Body of pancreas (tissue), 4 donors: ENCODE data around the gene ZMAT3. TPM values are rescaled to one million over a fixed set of nuclear protein-coding genes. Genes with fewer than 3 reads are reported as not detected.

Experiments
- ATAC-seq: fragments of 150-250 bp; one replicate; pipeline ENCODE4 v1.9.1; 2016
- DNase-seq, 4 donors: peaks; one replicate each; pipeline ENCODE4 v3.0.0-alpha.2; 2019
- H3K27ac ChIP-seq, 4 donors: fragments of 200-600 bp; sonication (generic); 1 replicate in 3 of 4; 2 replicates in 1 of 4; pipeline versions ENCODE4 v1.5.1 to v1.6.1; 2016 to 2019; ENCODE audit warnings: mild to moderate bottlenecking in 1 of 4, mixed read lengths in 1 of 4, moderate library complexity in 1 of 4
- H3K27me3 ChIP-seq, 2 donors: fragments of 200-600 bp; sonication (generic); one replicate each; pipeline ENCODE4 v1.6.0; 2016; ENCODE audit warnings: mild to moderate bottlenecking in 1 of 2
- H3K36me3 ChIP-seq, 2 donors: fragments of 200-600 bp; sonication (generic); replicated peaks in 1 of 2; 2 replicates each; pipeline ENCODE4 v1.5.1; 2016; ENCODE audit warnings: low read depth in 2 of 2; ENCODE audit not compliant: insufficient read depth in 1 of 2
- H3K4me1 ChIP-seq: fragments of 200-600 bp; sonication (generic); one replicate; pipeline ENCODE4 v1.6.0; 2016
- H3K4me3 ChIP-seq, 2 donors: fragments of 200-600 bp; sonication (generic); 1 replicate in 1 of 2; 2 replicates in 1 of 2; pipeline ENCODE4 v1.5.1; 2016 to 2019
- H3K9me3 ChIP-seq, 3 donors: fragments of 200-600 bp; sonication (generic); 1 replicate in 2 of 3; 2 replicates in 1 of 3; pipeline ENCODE4 v1.5.1; 2016
- CTCF ChIP-seq, 7 experiments: fragments of 450-650 bp in 4 of 7; fragments of 200-600 bp in 3 of 7; sonication (generic) in 3 of 7; IDR thresholded peaks; one replicate each; pipeline ENCODE4 v1.5.1; 2016 to 2019; ENCODE audit warnings: antibody characterized with exemption in 7 of 7
- POLR2A ChIP-seq, 3 donors: fragments of 450-650 bp; IDR thresholded peaks; one replicate each; pipeline ENCODE4 v1.6.1; 2016; ENCODE audit warnings: antibody characterized with exemption in 3 of 3, mild to moderate bottlenecking in 2 of 3
- WGBS, 2 donors: methylation state at CpG; one replicate each; pipeline ENCODE4 v1.1.5; 2017; 5-methylcytosine and 5-hydroxymethylcytosine counted together
- intact Hi-C: fragments of 100-400 bp; cut with DNase I; formaldehyde crosslinking; loops from one replicate; pipeline ENCODE4 v1.15.1; 2023
- total RNA-seq, 2 donors: library from RNA; depleted of rRNA; stranded (reverse); fragments of >200 nt; gene quantifications; one replicate each; pipeline ENCODE4 v1.1.0, GENCODE V29; 2016

ZMAT3 gene
- total RNA-seq, 2 donors from 2014 or later = 6.6 to 9.3 TPM

GRCh38 chr3:179071027-179071322 is 634 bp downstream of the ZMAT3 start:
- TF ChIP-seq CTCF (IDR thresholded peaks at IDR 0.05) (no peak), POLR2A (IDR thresholded peaks at IDR 0.05) (no peak)
- no peaks in the 10 kb centered on the region for H3K27me3 ChIP-seq
- H3K27ac ChIP-seq = peak overlapping the region in 3 of 4 donors; percentile 81 to 87 (median 82)
- H3K9me3 ChIP-seq = no peaks in the 10 kb centered on the region
- peaks cover 27% of the 10 kb centered on the region for H3K4me1 ChIP-seq
- H3K4me3 ChIP-seq = peak overlapping the region; percentile 24 to 90
- H3K36me3 ChIP-seq = no peaks in the 10 kb centered on the region
- DNase-seq (no peak), ATAC-seq (no peak)
- 6 to 8% methylated on average over 8 of the region's 8 CpGs for WGBS, 2 donors
- intact Hi-C loops = no loop called here

- Histone ChIP-seq H3K4me1 (peaks cover 27% of the 10 kb centered on the region), H3K4me3 (no peak overlapping the region), H3K27me3 (no peaks in the 10 kb centered on the region), H3K36me3 (no peaks in the 10 kb centered on the region), H3K27ac (no peak overlapping the region), H3K9me3 (no peaks in the 10 kb centered on the region)
- WGBS, 2 donors = 42 to 57% methylated on average over 1 of the region's 1 CpG
- TF ChIP-seq POLR2A (IDR thresholded peaks at IDR 0.05) = no peak
- no peak for TF ChIP-seq CTCF (IDR thresholded peaks at IDR 0.05)
- intact Hi-C loops = no loop called here
- ATAC-seq (no peak), DNase-seq (no peak)
Observed at GRCh38 chr3:179069762-179070390, 1.7 kb downstream of the ZMAT3 start.

- ATAC-seq = no peak
- DNase-seq = no peak
- H3K36me3 ChIP-seq = no peaks in the 10 kb centered on the region
- WGBS, 2 donors = 81 to 87% methylated on average over 5 of the region's 5 CpGs
- H3K4me3 ChIP-seq = no peak overlapping the region
- H3K9me3 ChIP-seq = no peaks in the 10 kb centered on the region
- TF ChIP-seq POLR2A (IDR thresholded peaks at IDR 0.05) (no peak), CTCF (IDR thresholded peaks at IDR 0.05) (no peak)
- H3K27ac ChIP-seq = no peak overlapping the region
- no peaks in the 10 kb centered on the region for H3K27me3 ChIP-seq
- intact Hi-C loops = no loop called here
- H3K4me1 ChIP-seq = peaks cover 27% of the 10 kb centered on the region
Observed at GRCh38 chr3:179068779-179069530, 2.7 kb downstream of the ZMAT3 start.

- H3K27me3 ChIP-seq = no peaks in the 10 kb centered on the region
- ATAC-seq (no peak), DNase-seq (no peak)
- H3K36me3 ChIP-seq = no peaks in the 10 kb centered on the region
- H3K4me3 ChIP-seq = no peak overlapping the region
- H3K27ac ChIP-seq = no peak overlapping the region
- no peaks in the 10 kb centered on the region for H3K9me3 ChIP-seq
- intact Hi-C loops = no loop called here
- TF ChIP-seq CTCF (IDR thresholded peaks at IDR 0.05) = no peak
- TF ChIP-seq POLR2A (IDR thresholded peaks at IDR 0.05) = no peak
- WGBS, 2 donors = 31 to 34% methylated on average over 4 of the region's 4 CpGs
- peaks cover 27% of the 10 kb centered on the region for H3K4me1 ChIP-seq
Observed at GRCh38 chr3:179067839-179068238, 3.8 kb downstream of the ZMAT3 start.

GRCh38 chr3:179067291-179067690 is 4.3 kb downstream of the ZMAT3 start:
- Histone ChIP-seq H3K9me3 (no peaks in the 10 kb centered on the region), H3K4me3 (no peak overlapping the region), H3K36me3 (no peaks in the 10 kb centered on the region), H3K27me3 (no peaks in the 10 kb centered on the region), H3K4me1 (peaks cover 25% of the 10 kb centered on the region), H3K27ac (no peak overlapping the region)
- ATAC-seq (no peak), DNase-seq (no peak)
- no peak for TF ChIP-seq CTCF (IDR thresholded peaks at IDR 0.05)
- 100% methylated on average over 1 of the region's 1 CpG for WGBS, 2 donors
- intact Hi-C loops = no loop called here
